Glomerular visceral epithelial cell (primary cell): ENCODE results near the gene ADSS1.
A peak's percentile ranks its signal among the peaks of the same experiment; 100 is the strongest.

Experiments used
- DNase-seq: peaks from one replicate; pipeline ENCODE4 v3.0.0-alpha.2; 2016; ENCODE audit errors: extremely low spot score

Gene ADSS1

DNA sequence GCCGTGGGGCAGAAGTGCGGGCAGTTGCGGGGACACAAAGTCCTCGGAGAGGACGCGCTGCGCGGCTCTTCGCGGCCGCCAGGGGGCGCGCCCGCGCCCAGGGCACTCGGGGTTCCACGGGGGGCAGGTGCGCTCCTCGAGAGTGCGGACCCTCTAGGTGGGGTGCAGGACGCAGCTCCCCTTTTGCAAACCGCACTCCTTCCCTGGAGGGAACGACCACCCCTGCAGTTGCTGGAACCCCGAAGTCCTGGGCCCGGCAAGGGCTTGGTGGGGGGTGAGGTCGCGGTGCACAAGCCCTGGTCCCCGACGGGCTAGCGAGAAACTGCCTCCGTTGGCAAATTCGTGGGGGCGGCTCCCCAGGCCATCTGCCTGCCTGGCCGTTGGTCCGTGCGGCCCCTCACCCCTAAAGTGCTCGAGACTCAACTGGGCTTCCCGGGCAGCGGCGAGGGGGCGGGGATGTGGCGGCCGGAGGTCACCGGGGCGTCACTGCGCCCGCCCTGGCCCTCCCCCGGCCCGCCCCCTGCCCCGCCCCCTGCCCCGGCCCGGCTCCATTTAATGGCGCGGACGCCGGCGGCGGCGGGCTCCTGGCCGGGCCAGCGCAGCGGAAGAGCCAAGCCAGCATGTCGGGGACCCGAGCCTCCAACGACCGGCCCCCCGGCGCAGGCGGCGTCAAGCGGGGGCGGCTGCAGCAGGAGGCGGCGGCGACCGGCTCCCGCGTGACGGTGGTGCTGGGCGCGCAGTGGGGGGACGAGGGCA is at the start of gene ADSS1:
TSS of gene ADSS1 (plus strand) at position 579 of the 756 bp plus-strand sequence. CDS start at position 621, 42 bp downstream.
- DNase-seq, result peak; percentile 71

GRCh38 chr14:104675447-104675846 is 48.6 kb upstream of the ADSS1 start:
- no peak for DNase-seq

GRCh38 chr14:104676130-104676693 is 47.8 kb upstream of the ADSS1 start:
- DNase-seq, result no peak

GRCh38 chr14:104676694-104677511 is 47.1 kb upstream of the ADSS1 start:
- no peak for DNase-seq

DNA sequence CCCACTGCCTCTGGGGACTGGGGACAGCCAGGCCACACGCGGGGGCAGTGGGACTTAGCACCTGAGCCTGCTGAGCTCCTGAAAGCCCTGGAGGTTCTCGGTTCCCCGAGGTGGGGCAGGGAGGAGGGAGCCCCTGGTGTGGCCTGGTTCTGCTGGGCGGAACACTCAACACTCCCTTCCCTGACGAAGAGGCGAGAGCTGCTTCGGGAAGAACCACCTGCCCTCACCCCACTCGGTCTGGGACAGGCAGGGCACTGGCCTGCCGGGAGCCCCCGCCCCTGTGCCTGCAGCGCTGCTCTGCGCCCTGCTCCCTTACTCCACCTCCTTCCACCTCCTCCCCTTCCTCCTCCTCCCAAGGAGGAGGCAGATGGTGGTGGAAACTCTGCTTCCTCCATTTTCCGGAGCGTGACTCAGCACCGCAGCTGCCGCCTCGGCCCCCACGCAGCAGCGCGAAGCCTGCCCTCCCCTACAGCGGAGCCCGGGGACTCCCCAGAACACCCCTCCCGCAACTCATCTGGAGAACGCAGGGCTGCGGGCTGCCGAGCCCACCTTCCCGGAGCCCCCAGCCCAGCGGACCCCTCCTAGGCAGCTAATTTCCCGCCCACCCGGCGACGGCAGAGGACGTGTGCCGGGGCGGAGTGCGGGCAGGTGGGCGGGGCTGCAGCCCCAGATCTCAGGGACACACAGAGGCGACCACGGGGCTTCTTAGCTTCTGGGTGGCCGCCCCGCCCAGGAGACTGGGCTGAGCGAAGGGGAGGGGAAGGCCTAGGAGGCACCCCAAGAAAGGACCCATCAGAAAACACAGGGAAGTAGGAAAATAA is 46.3 kb upstream of the ADSS1 start:
- DNase-seq, result peak; percentile 87

GRCh38 chr14:104678346-104678745 is 45.7 kb upstream of the ADSS1 start:
- DNase-seq, result no peak

DNA sequence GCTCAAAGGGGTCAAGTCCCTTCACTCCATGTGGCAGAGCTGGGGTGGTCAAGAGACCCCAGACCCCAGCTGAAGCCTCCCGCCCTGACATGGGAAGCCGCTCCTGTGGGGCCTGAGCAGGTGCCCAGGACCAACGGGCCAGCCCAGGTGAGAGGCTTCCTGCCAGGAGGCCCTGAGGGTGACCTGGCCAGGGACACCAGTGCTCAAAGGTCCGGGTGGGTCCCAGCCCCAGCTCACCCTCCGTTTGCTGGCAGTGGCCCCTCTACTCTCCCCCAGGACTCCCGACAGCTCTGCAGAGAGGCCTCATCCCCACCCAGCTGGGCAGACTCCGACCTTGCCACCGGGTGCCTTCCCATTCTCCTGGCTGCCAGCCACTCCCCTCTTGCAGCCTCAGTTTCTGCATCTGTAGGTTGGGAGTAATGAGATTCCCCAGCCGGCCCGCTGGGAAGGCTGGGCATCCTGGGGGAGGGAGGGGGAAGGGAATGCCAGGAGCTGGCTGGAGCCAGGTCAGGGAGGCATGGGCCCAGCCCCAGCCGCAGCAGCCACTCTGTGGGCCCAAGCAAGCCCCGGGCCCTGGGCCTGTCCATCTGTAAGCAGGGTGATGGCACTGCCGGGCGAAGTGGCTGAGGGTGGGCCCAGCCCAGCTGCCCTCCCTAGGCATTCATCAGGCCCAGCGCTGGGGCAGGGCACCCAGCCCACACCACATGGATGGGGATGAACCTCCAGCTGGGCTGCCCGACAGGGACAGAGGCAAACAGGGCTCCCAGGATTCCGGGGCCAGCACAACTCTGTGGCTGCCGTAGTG is 44.9 kb upstream of the ADSS1 start:
- DNase-seq, result no peak

GRCh38 chr14:104680056-104680805 is 43.8 kb upstream of the ADSS1 start:
- DNase-seq, result peak; percentile 69

DNA sequence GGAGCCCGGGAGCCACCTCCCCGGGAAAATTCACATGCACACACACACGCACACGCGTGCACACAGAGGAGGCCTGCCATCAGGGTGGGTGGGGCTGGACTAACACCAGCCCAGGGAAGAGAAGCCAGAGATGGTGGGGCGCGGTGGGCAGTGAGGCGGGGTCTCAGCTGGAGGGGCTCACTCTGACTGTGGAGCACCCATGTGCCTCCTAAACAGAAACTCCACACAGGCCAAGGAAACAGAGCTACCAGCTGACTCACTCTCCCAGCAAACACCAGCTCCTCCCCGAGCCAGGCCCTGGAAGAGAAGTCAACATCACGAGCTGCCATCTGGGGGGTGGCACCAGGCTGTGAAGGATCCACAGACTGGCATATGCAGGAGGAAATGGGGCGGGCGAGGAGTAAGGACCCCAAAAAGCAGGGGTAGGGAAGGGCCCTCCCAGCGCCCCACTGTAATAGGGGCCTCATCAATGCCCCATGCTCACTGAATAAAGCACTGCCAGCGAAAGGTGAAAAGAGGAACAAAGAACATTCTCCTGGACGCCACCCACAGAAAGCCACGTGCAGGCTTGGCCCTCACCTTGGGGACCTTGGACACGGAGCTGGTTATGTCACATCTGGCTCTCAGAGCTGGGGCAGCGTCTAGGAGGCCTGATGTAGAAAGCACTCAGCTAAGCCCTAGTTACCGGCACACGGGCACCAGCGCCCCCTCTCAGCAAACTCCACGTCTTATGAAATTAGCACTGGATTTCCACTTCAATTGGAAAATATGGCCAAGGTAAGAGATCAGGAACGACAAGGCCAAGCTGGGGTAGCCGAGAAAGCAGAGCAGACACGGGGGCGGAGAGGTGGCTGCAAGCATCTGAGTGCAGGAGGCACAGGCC is 43.0 kb upstream of the ADSS1 start:
- DNase-seq, result peak; percentile 76

GRCh38 chr14:104681689-104682074 is 42.3 kb upstream of the ADSS1 start:
- DNase-seq, result peak; percentile 83

GRCh38 chr14:104682107-104682593 is 41.9 kb upstream of the ADSS1 start:
- no peak for DNase-seq

DNA sequence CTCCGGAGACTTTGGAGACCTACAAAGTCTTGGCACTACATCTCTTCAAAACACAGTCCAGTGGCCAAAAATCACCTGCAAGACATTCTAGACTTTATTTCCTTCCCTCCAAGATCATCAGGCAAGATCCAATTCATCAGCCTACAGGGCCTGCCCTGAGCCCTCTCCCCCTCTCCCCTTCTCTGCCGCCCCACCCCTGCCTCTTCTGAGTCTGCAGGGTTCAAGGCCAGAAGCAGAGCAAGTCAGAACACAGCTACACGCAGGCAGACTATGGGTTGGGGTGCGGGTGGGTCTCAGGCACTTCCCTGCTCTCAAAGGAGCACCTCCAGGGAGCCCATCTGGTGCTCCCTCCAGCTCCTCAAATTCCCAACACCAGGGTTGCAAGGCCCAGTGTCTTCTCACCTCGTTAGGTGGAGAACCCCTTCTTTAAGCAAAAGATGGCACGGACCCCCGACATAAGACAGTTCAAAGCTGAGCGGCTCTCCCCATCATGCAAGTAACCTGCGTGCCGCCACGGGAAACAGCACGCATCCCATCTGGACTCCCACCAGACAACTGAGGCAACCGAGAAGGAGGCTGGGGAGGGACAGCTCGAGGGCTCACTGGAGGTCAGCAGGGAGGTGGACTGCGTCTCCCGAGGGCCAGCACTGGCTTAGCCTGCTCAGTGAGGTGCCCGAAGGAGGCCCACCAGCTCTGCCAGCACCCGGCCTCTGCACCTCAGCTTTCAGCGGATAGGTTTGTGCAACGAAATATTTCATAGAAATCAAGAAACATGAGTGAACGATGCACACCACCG is 40.2 kb upstream of the ADSS1 start:
- DNase-seq, result no peak

GRCh38 chr14:104684449-104684821 is 39.6 kb upstream of the ADSS1 start:
- DNase-seq, result no peak

- no peak for DNase-seq
These were observed 38.6 kb upstream of the ADSS1 start for GRCh38 chr14:104685216-104685997.

- no peak for DNase-seq
These were observed 37.9 kb upstream of the ADSS1 start for GRCh38 chr14:104685998-104686610.

GRCh38 chr14:104686624-104687517 is 37.2 kb upstream of the ADSS1 start:
- DNase-seq, result no peak
